Adrenal gland (tissue), 12 donors: ENCODE data around the gene CAMTA1. TPM values are rescaled to one million over a fixed set of nuclear protein-coding genes. Genes with fewer than 3 reads are reported as not detected.

Experiments
- DNase-seq, 7 donors: peaks; one replicate each; pipeline ENCODE4 v3.0.0-alpha.2; 2019 to 2020
- H3K27ac ChIP-seq, 5 donors: fragments of 200-600 bp; sonication (generic) in 4 of 5; 1 replicate in 3 of 5; 2 replicates in 2 of 5; pipeline versions ENCODE4 v1.5.1 to v1.8.0; 2016 to 2020; ENCODE audit warnings: mild to moderate bottlenecking in 1 of 5
- H3K27me3 ChIP-seq: fragments of 200-600 bp; 2 replicates; pipeline ENCODE4 v1.8.0; 2021
- H3K36me3 ChIP-seq, 2 donors: fragments of 200-600 bp; replicated peaks in 1 of 2; 1 replicate in 1 of 2; 2 replicates in 1 of 2; pipeline versions ENCODE4 v1.5.1 to v1.8.0; 2018 to 2022
- H3K4me1 ChIP-seq, 2 donors: fragments of 200-600 bp; replicated peaks in 1 of 2; 1 replicate in 1 of 2; 2 replicates in 1 of 2; pipeline versions ENCODE4 v1.5.1 to v1.8.0; 2018 to 2021
- H3K4me3 ChIP-seq, 4 donors: fragments of 200-600 bp; sonication (generic) in 3 of 4; one replicate each; pipeline ENCODE4 v1.5.1; 2016 to 2018
- H3K9me3 ChIP-seq, 3 donors: fragments of 200-600 bp; sonication (generic) in 1 of 3; replicated peaks in 1 of 3; 1 replicate in 2 of 3; 2 replicates in 1 of 3; pipeline versions ENCODE4 v1.5.1 to v1.8.0; 2016 to 2021
- CTCF ChIP-seq, 6 experiments: fragments of 450-650 bp in 4 of 6; fragments of 200-600 bp in 2 of 6; sonication (generic) in 1 of 6; IDR thresholded peaks; 1 replicate in 5 of 6; 2 replicates in 1 of 6; pipeline versions ENCODE4 v1.5.1 to v1.8.0; 2016 to 2021; ENCODE audit warnings: antibody characterized with exemption in 6 of 6, mild to moderate bottlenecking in 2 of 6, moderate library complexity in 1 of 6
- POLR2A ChIP-seq, 2 donors: fragments of 450-650 bp; IDR thresholded peaks; one replicate each; pipeline ENCODE4 v1.6.1; 2017; ENCODE audit warnings: antibody characterized with exemption in 2 of 2, mild to moderate bottlenecking in 2 of 2, moderate library complexity in 1 of 2
- WGBS, 4 donors: extraction: QIAGEN DNeasy Blood & Tissue Kit in 2 of 4; methylation state at CpG; one replicate each; pipeline versions ENCODE4 v1.1.5 to v1.1.7; 2013 to 2017; 5-methylcytosine and 5-hydroxymethylcytosine counted together
- intact Hi-C, 2 donors: fragments of 100-400 bp; cut with DNase I; formaldehyde crosslinking; loops; one replicate each; pipeline versions ENCODE4 v1.14.1 to v1.15.0; 2022 to 2023
- polyA plus RNA-seq, 3 donors: library from polyadenylated mRNA; stranded (reverse); fragments of 200-250 nt in 2 of 3; fragments of 350-450 nt in 1 of 3; fragmentation: Illumina TruSeq in 1 of 3; extraction: RNeasy Lipid Tissue Mini Kit (QIAGEN cat#74804) in 1 of 3; gene quantifications; one replicate each; pipeline ENCODE4 v1.2.3, GENCODE V29; 2013 to 2014
- total RNA-seq, 9 donors: library from RNA; depleted of rRNA in 4 of 9; stranded (reverse); fragments of >200 nt in 4 of 9; fragments of 120-200 nt in 1 of 9; fragmentation: NEBNext Ultra II Directional in 1 of 9; extraction: Animal tissue kit (Norgen Biotek cat#: 25700) in 1 of 9; gene quantifications; one replicate each; pipeline versions ENCODE4 v1.1.0 to v1.2.4, GENCODE V29; 2013 to 2023
- donor health status: healthy with polysubstance abuse.
- donor health status: Bipolar disorder and iron deficiency.
- donor health status: DM: yes; HTN: yes; CAD: no.
- donor health status: DM: no; HTN: no; CAD: no.
- donor health status: DM: no; HTN: no; CAD: no.
- donor health status: DM: yes; HTN: yes; CAD: no.

The CAMTA1 gene
- total and polyA plus RNA-seq, 12 donors = 62.9 to 141 (median 96.9) TPM

DNA sequence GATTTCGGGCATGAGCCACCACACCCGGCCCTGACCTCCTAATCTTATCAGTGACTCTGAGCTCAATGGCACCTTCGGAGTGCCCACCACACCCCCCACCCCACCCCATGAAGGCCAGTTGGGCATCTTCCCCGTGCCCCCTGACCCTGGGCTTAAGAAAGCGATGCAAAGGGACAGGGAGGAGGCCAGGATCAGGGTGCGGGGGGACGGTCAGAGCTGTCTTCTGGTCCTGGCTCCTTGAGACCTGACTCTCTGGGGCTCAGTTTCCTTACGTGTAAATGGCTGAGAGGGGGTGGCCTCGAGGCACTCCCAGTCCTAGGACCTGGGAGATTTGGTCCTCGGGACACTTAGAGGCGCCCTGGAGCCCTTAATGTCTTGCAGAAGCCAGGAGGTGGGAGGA, 881.9 kb downstream of the CAMTA1 start:
- no peak overlapping the region for H3K4me3 ChIP-seq
- H3K9me3 ChIP-seq = no peaks in the 10 kb centered on the region
- TF ChIP-seq POLR2A (IDR thresholded peaks at IDR 0.05) (no peak), CTCF (IDR thresholded peaks at IDR 0.05) (no peak)
- no peaks in the 10 kb centered on the region for H3K4me1 ChIP-seq
- no peaks in the 10 kb centered on the region for H3K27me3 ChIP-seq
- intact Hi-C loops = loop anchor here (2.0 to 5.0 kb wide), 2 partner anchors 86 to 235 kb away; no protein-coding TSS in a partner anchor
- 56 to 75% (median 71%) methylated on average over 5 to 11 of the region's 11 CpGs for WGBS, 4 donors
- DNase-seq = no peak
- H3K36me3 ChIP-seq = no peaks in the 10 kb centered on the region
- H3K27ac ChIP-seq = peak overlapping the region in 1 of 5 donors; percentile 81

GRCh38 chr1:7667625-7668218, 882.5 kb downstream of the CAMTA1 start:
- DNase-seq = peak; percentile 82 to 97 (median 93)
- peak overlapping the region in 1 of 5 donors; percentile 81 for H3K27ac ChIP-seq
- WGBS, 4 donors = 18 to 45% (median 31%) methylated on average over 4 to 11 of the region's 11 CpGs

GRCh38 chr1:7669559-7670311, 884.5 kb downstream of the CAMTA1 start:
- Histone ChIP-seq H3K4me1 (no peaks in the 10 kb centered on the region), H3K36me3 (no peaks in the 10 kb centered on the region), H3K4me3 (no peak overlapping the region), H3K9me3 (no peaks in the 10 kb centered on the region), H3K27ac (peak overlapping the region in 1 of 5 donors; percentile 85), H3K27me3 (no peaks in the 10 kb centered on the region)
- peak; percentile 28 to 77 (median 41) for DNase-seq
- intact Hi-C loops = loop anchor here (2.0 to 5.0 kb wide), 2 partner anchors 83 to 233 kb away; no protein-coding TSS in a partner anchor
- TF ChIP-seq POLR2A (IDR thresholded peaks at IDR 0.05) = no peak
- peak; percentile 36 to 72 (median 60) for TF ChIP-seq CTCF (IDR thresholded peaks at IDR 0.05)
- WGBS, 4 donors = 6 to 14% (median 9%) methylated on average over 10 to 19 of the region's 19 CpGs

More at GRCh38 chr1:7667625-7668218, 882.5 kb downstream of the CAMTA1 start:
- TF ChIP-seq POLR2A (IDR thresholded peaks at IDR 0.05) (peak in 1 of 2 donors; percentile 13), CTCF (IDR thresholded peaks at IDR 0.05) (peak; percentile 99 to 100 (median 100))
- Histone ChIP-seq H3K4me3 (no peak overlapping the region), H3K27me3 (no peaks in the 10 kb centered on the region), H3K36me3 (no peaks in the 10 kb centered on the region), H3K4me1 (no peaks in the 10 kb centered on the region), H3K9me3 (no peaks in the 10 kb centered on the region)
- intact Hi-C loops = loop anchor here (2.0 to 5.0 kb wide), 2 partner anchors 85 to 235 kb away; no protein-coding TSS in a partner anchor

DNA sequence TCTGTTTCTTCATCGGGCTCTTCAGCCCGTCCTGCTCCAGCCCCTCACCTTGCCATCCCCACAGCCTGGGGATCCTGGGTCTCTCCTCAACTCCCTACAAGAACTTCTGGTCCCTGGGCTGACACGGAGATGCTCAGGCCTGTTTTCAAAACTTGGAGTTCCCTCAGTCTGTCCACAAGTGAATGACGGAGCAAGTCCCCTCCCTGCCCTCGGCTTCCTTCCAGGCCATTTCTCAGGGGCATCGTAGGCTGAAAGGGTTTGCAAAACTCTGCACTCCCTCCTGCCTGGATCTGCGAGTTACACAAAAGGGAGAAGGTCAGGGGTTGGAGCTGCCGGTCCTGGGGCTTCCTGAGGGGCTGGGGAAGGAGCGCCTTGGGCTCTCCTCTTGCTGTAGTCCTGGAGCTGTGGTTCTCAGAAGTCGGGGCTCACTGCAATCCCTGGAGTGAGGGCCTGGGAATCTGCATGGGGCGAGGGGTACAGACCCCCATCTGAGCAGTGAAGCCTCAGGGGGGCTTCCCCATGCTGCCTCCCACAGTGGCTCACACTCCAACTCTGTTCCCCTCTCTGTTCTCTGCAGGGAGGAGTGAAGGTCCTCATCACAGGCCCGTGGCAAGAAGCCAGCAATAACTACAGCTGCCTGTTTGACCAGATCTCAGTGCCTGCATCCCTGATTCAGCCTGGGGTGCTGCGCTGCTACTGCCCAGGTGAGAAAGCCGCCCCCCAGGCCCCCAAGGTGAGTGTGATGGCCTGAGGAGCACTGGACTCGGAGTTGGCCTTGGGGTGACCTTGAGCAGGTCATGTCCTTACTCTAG, 885.3 kb downstream of the CAMTA1 start:
- no peak for DNase-seq
- intact Hi-C loops = no loop called here
- Histone ChIP-seq H3K27me3 (no peaks in the 10 kb centered on the region), H3K36me3 (no peaks in the 10 kb centered on the region), H3K9me3 (no peaks in the 10 kb centered on the region), H3K4me3 (no peak overlapping the region), H3K27ac (peak overlapping the region in 1 of 5 donors; percentile 85), H3K4me1 (no peaks in the 10 kb centered on the region)
- no peak for TF ChIP-seq POLR2A (IDR thresholded peaks at IDR 0.05)
- TF ChIP-seq CTCF (IDR thresholded peaks at IDR 0.05) = no peak
- WGBS, 4 donors = 63 to 71% (median 64%) methylated on average over 13 to 15 of the region's 15 CpGs
